ENCODE results near the gene LCN2.
"Not testable (repeated sequence)": the region's sequence is repeated elsewhere in the genome, so short reads cannot be mapped to it uniquely, and the experiment has no call there.

The LCN2 gene

DNA sequence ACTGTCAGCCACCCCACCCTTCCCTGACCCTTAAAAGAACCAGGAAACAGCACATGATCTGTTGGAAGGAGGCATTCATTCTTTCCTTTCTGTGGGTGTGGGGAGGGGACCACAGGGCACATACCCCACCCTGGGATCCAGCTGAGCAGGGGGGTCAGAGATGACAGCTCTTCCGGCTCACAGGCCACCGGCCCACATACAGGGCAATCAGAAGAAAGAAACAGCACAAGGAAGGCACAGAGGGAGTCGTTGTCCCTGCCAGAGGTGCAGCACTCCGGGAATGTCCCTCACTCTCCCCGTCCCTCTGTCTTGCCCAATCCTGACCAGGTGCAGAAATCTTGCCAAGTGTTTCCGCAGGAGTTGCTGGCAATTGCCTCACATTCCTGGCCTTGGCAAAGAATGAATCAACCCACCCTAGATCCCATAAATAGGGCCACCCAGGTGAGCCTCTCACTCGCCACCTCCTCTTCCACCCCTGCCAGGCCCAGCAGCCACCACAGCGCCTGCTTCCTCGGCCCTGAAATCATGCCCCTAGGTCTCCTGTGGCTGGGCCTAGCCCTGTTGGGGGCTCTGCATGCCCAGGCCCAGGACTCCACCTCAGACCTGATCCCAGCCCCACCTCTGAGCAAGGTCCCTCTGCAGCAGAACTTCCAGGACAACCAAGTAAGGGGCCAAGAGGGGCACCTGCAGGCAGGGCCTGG, at the start of gene LCN2:
LCN2 (plus strand) TSS at position 453 of the 701 bp plus-strand sequence; CDS start at position 526, 73 bp downstream.
- no peak for DNase-seq

DNA sequence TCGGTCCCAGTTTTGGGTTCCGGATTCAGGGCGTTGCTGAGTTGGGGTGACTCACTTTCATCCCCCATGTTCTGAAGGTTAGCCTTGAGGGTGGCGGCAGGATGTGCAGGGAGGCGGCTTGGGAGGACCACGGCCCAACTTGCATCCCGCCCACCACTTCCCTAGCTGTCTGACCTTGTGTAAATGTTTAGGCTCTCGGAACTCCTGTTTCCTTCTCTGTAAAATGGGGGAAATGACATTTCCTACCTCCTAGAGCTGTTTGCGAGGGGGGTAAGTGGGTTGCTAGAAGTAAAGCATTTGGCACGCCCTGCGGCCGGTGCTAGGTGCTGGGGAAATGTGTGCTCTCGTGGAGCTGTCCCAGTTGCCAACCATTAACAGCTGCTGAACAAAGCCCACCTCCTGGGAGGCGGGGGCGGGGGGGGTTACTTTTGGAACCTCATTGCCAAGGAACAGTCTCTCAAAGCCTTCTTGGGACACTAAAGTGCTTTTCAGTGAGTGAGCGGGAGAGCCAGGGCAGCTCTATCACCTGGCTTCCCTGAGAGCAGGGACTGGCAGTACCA, 49.2 kb upstream of the LCN2 start:
- DNase-seq: no peak

DNA sequence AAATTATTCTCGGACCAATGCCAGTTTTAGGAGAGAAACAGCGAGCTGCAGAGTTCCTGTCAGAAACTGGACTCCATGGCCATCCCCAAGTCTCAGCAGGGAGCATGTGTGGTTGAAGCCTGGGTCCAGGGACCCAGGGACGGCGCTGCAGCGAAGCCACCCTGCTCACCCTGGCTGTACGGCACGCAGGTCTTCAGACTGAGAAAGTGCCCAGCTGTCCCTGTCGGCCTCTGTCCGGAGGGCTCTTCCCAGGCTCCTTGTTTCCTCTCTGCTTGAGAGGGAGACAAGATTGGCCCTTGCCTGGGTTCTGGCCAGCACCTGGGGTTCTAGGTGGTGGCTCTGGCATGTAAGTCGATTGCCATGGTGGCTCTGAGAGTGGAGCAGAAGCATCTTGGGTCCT, 48.7 kb upstream of the LCN2 start:
- no peak for DNase-seq

DNA sequence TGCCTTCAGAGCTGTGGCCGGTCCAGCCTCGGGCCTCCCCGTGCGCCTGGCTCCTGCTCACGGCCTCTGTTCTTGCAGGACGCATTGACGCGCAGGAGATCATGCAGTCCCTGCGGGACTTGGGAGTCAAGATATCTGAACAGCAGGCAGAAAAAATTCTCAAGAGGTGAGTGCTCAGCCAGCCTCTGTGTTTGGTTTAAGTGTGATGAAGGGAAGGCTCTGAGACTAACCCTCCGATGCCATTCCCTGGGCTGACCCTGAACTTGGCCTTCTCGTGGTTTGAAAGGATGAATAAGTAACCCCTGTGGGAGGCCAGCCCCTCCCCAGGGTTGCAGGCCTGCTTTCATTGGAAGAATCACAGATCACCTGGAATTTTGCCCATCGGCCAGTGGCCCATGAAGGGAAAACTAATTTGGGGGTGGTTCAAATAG, 48.0 kb upstream of the LCN2 start:
- DNase-seq: no peak

DNA sequence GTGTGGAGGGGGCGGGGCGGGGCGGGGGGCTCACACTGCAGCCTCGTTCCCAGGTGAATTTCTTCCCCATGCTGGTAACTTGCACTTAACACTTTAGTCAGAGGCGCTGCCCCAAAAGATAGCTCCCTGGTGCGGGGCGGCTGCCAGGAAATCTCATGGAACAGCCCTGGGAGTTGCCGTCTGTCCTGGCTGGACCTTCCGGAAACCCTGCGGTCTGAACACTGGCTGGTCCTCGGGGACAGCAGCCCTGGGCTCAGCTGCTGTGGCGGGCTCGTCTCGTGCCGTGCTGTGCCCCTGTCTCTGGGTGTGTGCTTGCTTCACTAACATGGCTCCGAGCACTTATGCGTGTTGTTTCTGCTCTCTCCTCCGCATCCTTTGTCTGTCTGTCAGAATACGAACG, 47.6 kb upstream of the LCN2 start:
- no peak for DNase-seq

DNA sequence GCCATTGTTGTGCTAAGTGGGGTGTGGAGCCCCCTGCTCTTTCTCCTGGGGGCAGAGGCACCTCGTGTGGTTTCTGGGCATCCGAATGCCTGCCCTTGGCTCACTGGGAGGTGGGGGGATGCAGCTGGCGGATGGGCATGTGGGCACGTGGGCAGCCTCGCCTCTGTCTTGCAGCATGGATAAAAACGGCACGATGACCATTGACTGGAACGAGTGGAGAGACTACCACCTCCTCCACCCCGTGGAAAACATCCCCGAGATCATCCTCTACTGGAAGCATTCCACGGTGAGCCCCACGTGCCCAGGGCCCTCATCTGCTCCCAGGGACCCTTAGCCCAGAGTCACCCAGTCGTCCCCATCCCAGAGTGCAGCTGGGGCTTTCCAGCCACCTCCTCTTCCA, 47.1 kb upstream of the LCN2 start:
- no peak for DNase-seq

DNA sequence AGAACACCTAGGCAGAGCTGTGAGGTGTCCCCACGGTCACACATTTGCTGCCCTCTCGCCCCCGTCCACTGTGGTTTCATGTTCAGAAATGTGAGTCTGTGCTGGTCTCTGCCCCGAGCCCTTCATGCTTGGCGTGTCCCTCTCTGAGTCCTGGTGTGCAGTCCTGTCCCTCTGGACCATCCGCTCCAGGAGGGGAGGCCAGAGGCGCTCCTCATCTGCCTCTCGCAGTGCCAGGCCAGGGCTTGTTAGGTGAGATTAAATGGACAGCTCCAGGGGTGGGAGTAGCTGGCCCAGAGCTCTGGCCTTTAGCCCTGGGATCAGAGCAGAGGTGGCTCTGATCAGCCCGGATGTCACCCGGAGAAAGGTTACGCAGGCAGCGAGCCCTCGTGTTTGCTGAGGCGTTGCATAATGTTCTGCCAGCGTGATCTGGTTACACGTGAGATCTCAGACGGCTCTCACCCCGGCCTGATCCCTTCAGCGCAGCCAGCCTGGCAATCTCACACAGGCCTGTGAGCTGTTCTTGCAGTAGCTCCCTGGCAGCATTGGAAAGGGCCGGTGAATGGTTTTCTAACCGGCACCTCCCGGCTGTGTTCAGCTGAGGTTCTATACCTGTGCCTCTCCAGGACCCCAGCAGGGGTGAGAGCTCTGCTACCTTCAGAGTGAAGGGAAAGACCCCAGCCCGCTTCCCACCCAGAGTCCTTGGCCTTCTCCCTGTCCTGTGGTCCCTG, 46.2 kb upstream of the LCN2 start:
- no peak for DNase-seq

DNA sequence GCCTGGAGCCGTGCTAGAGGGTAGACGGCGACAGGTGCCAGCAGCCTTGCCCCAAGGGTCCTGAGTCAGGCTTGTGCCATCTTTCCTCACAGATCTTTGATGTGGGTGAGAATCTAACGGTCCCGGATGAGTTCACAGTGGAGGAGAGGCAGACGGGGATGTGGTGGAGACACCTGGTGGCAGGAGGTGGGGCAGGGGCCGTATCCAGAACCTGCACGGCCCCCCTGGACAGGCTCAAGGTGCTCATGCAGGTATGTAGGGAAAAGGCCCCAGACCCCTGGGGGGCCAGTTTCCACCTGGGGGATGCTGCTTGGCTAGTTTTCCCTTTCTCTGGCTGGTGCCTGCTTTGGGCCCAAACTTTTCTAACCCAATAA, 45.7 kb upstream of the LCN2 start:
- no peak for DNase-seq

DNA sequence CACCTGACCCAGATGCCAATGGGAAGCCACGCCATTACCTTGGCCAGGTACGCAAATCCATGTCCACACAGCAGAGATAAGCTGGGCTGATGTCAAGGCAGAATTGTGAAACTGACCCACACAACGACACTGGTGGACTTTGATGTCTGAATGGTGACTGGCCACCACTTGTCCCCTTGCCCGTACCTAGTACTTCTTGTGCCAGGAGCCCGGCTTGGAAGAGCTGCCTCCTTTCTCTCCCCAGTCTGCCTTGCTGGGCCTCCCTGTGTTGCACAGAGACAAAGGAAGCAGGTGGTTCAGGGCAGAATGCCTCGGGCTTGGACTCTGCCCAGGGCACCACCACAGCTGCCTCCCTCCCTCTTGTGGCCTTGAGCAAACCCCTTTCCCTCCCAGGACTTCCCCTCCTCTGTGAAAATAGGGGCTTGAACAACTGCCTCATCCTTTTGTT, 45.1 kb upstream of the LCN2 start:
- DNase-seq: peak; percentile 60

DNA sequence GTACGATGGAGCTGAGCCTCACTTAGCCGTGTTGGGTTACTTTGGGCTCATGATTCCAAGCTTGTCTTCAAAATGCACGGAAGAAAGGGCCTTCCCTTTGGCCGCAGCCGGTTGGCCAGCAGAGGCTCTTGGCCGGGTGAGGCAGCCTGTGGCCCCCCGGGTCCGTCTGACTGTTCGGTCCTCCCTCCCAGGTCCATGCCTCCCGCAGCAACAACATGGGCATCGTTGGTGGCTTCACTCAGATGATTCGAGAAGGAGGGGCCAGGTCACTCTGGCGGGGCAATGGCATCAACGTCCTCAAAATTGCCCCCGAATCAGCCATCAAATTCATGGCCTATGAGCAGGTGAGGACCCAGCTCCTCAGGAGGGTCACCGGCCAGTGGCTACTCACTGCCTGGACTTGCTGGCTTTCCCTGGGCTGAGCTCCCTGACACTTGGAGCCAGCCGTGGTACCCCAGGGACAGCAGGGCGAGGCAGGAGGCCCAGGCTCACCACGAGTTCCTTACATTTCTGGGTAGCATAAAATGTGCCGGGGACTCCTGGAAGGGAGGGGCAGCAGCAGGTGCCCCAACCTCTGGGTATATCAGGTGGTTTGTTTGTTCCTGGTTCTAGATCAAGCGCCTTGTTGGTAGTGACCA, 43.6 kb upstream of the LCN2 start:
- no peak for DNase-seq

DNA sequence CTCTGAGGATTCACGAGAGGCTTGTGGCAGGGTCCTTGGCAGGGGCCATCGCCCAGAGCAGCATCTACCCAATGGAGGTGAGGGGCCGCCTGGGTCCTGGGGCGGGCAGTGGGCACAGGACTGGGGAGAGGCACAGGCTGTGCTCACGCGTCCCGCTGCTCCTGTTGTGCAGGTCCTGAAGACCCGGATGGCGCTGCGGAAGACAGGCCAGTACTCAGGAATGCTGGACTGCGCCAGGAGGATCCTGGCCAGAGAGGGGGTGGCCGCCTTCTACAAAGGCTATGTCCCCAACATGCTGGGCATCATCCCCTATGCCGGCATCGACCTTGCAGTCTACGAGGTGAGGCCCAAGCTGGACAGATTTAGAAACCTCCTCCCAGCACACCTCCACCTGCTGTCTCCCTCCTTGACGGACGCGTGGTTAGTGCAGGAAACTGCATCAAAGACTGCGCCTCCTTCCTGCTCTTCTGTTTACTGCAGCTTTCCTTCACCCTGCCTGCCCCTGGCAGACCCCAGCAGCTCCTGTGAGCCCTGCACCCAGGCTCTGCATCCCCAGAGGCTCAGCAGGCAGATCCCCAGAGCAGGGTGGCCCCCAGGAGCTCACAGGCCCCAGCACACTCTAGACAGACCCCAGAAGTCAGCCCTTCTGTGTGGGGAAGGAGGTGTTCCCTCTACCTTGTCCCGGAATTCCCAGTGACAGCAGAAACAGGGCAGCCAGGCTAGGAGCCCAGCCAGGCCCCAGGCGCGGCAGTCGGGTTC, 42.9 kb upstream of the LCN2 start:
- DNase-seq: no peak

DNA sequence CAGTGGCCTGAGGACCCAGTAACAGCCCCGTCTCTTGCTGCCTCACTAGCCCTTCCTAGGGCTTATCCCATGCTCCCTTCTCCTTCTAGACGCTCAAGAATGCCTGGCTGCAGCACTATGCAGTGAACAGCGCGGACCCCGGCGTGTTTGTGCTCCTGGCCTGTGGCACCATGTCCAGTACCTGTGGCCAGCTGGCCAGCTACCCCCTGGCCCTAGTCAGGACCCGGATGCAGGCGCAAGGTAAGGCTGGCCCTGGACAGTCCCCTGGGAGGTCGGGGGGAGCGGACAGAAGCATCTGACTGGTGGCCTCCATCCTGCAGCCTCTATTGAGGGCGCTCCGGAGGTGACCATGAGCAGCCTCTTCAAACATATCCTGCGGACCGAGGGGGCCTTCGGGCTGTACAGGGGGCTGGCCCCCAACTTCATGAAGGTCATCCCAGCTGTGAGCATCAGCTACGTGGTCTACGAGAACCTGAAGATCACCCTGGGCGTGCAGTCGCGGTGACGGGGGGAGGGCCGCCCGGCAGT, 42.2 kb upstream of the LCN2 start:
- DNase-seq: no peak

DNA sequence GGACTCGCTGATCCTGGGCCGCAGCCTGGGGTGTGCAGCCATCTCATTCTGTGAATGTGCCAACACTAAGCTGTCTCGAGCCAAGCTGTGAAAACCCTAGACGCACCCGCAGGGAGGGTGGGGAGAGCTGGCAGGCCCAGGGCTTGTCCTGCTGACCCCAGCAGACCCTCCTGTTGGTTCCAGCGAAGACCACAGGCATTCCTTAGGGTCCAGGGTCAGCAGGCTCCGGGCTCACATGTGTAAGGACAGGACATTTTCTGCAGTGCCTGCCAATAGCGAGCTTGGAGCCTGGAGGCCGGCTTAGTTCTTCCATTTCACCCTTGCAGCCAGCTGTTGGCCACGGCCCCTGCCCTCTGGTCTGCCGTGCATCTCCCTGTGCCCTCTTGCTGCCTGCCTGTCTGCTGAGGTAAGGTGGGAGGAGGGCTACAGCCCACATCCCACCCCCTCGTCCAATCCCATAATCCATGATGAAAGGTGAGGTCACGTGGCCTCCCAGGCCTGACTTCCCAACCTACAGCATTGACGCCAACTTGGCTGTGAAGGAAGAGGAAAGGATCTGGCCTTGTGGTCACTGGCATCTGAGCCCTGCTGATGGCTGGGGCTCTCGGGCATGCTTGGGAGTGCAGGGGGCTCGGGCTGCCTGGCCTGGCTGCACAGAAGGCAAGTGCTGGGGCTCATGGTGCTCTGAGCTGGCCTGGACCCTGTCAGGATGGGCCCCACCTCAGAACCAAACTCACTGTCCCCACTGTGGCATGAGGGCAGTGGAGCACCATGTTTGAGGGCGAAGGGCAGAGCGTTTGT, 41.6 kb upstream of the LCN2 start:
- DNase-seq: no peak

DNA sequence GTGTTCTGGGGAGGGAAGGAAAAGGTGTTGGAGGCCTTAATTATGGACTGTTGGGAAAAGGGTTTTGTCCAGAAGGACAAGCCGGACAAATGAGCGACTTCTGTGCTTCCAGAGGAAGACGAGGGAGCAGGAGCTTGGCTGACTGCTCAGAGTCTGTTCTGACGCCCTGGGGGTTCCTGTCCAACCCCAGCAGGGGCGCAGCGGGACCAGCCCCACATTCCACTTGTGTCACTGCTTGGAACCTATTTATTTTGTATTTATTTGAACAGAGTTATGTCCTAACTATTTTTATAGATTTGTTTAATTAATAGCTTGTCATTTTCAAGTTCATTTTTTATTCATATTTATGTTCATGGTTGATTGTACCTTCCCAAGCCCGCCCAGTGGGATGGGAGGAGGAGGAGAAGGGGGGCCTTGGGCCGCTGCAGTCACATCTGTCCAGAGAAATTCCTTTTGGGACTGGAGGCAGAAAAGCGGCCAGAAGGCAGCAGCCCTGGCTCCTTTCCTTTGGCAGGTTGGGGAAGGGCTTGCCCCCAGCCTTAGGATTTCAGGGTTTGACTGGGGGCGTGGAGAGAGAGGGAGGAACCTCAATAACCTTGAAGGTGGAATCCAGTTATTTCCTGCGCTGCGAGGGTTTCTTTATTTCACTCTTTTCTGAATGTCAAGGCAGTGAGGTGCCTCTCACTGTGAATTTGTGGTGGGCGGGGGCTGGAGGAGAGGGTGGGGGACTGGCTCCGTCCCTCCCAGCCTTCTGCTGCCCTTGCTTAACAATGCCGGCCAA, 40.8 kb upstream of the LCN2 start:
- no peak for DNase-seq

DNA sequence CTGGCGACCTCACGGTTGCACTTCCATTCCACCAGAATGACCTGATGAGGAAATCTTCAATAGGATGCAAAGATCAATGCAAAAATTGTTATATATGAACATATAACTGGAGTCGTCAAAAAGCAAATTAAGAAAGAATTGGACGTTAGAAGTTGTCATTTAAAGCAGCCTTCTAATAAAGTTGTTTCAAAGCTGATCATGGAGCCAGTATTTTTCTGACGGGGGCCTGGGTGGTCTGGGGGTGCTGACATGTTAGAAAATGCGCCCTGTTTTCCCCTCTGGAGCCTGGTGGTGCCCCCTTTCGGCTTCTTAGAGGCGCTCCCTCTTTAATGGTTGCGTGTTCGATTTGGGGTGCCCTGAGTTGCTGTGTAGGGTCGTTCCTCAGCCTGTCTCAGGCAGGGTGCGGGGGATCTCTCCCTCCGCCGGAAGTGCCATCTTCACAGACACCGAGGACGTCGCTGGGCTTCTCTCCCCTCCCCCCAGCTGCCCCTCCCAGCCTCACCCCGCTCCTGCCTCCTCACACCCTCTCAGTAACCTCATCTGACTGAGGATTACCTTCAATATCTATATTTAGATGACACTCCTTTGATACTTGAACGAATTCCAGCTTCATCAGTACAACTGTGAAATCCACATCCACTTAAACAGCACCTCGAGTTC, 40.1 kb upstream of the LCN2 start:
- no peak for DNase-seq

DNA sequence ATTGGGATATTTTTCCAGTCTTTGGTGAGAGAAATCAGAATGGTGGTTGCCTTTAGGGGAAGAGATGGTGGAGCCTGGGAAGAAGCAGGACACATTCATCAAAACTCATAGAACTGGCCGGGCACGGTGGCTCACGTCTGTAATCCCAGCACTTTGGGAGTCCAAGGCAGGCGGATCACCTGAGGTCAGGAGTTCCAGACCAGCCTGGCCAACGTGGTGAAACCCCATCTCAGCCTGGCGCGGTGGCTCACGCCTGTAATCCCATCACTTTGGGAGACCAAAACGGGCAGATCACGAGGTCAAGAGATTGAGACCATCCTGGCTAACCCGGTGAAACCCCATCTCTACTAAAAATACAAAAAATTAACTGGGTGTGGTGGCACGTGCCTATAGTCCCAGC, 37.5 kb upstream of the LCN2 start:
- not testable (repeated sequence) for DNase-seq

DNA sequence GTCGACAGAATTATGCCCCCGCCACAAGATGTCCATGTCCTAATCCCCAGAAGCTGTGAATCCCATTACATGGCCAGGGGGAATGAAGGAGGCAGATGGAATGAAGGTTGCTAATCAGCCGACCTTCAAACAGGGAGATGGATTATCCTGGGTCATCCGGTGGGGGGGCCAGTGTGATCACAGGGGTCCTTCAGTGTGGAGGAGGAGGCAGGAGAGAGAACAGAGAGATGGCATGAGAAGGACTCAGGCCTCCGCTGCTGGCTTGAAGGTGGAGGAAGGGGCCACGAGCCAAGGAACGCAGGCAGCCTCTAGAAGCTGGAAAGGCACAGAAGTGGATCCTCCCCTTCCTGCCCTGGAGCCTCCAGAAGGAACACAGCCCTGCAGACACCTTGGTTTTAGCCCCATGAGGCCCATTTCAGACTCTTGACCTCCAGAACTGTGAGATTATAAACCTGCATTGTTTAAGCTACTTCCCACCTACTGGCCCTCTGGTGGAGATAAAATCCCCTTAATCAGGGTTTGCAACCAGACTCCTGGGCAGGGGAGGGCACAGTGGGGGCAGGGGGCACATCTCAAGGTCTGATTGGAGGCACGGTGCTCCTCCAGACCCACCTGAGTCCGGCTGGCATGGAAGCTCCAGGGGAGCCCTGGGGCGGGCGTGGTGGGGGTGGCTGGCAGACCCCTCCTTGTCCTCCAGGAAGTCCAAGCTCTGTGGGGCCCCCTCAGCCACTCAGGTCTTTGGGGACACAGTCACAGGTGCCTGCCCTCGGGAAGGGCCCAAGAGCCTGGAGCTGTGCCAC, 35.5 kb upstream of the LCN2 start:
- no peak for DNase-seq

DNA sequence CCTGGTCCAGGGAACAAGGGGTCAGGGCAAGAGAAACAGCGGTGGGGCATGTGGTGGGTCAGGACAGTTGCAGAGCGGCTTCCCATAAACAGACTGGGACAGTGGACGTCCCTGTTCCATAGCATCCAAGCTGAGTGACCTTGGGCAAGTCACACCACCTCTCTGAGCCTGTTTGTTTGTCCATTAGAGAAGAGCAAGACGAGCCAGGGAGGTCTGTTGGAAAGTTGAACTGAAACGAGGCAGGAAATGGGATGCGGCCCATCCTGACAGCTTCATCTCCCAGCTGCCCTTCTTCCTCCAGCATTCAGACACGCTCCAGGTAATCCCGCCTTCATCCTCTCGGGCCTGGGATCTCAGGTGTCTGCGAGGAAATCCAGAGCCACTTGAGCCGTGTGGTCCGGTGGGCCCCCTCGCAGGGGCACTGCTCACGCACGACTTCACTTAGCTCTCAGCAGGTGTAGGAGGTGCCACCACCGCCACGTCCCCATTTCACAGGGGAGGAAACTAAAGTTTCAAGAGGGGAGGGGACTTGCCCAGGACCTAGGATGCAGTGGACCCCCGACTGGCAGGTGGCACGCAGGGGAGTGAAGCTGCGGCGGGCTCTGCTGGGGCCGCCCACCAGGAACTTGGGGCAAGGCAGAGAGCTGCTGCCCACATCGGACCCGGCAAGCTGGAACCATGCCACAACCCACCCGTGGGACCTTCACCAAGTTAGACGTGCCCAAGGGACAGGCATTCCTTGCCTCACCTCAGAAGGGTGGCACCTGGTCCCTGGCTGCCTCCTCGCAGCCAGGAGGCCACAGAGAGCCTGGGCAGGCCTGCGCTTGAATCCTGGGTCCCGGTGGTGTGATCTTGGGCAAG, 34.7 kb upstream of the LCN2 start:
- DNase-seq: no peak
